Fibroblast of lung (primary cell): ENCODE results near the gene MAN1A1. TPM values are rescaled to one million over a fixed set of nuclear protein-coding genes. Genes with fewer than 3 reads are reported as not detected.

Experiments used
- DNase-seq, 2 donors: peaks; one replicate each; pipeline versions ENCODE4 v3.0.0 to v3.0.0-alpha.2; 2010; ENCODE audit warnings: low read depth in 2 of 2
- H2AFZ ChIP-seq: 2 replicates; pipeline ENCODE4 v1.5.1; 2012; ENCODE audit warnings: low read length, control low read depth, inconsistent platforms
- H3K27ac ChIP-seq: 2 replicates; pipeline ENCODE4 v1.5.1; 2011; ENCODE audit warnings: low read length, control low read depth; ENCODE audit not compliant: insufficient read depth
- H3K27me3 ChIP-seq: 2 replicates; pipeline ENCODE4 v1.5.1; 2011; ENCODE audit warnings: mild to moderate bottlenecking, low read length; ENCODE audit not compliant: control insufficient read depth, insufficient read depth
- H3K36me3 ChIP-seq: 2 replicates; pipeline ENCODE4 v1.5.1; 2011; ENCODE audit warnings: low read length; ENCODE audit not compliant: control insufficient read depth, insufficient read depth
- H3K4me1 ChIP-seq: 2 replicates; pipeline ENCODE4 v1.5.1; 2011; ENCODE audit warnings: low read length; ENCODE audit not compliant: control insufficient read depth, insufficient read depth; ENCODE audit errors: extremely low read depth
- H3K4me2 ChIP-seq: 2 replicates; pipeline ENCODE4 v1.5.1; 2011; ENCODE audit warnings: low read length, control low read depth; ENCODE audit not compliant: insufficient read depth; ENCODE audit errors: extremely low read depth
- H3K4me3 ChIP-seq, 4 experiments: fragments of 200-600 bp in 1 of 4; sonication (generic) in 1 of 4; replicated peaks in 1 of 4; 2 replicates each; pipeline ENCODE4 v1.5.1; 2011 to 2016; ENCODE audit warnings: low read length in 4 of 4, low read depth in 3 of 4, mild to moderate bottlenecking in 3 of 4, control low read depth in 2 of 4, inconsistent platforms in 1 of 4, mixed read lengths in 1 of 4; ENCODE audit not compliant: insufficient read depth in 1 of 4; ENCODE audit errors: control extremely low read depth in 1 of 4
- H3K79me2 ChIP-seq: 2 replicates; pipeline ENCODE4 v1.5.1; 2012; ENCODE audit warnings: mild to moderate bottlenecking, low read length, inconsistent platforms; ENCODE audit not compliant: control insufficient read depth, insufficient read depth
- H3K9ac ChIP-seq: 2 replicates; pipeline ENCODE4 v1.5.1; 2011; ENCODE audit warnings: mild to moderate bottlenecking, low read length, control low read depth; ENCODE audit not compliant: insufficient read depth
- H3K9me3 ChIP-seq: 2 replicates; pipeline ENCODE4 v1.5.1; 2012; ENCODE audit warnings: low read depth, low read length; ENCODE audit not compliant: control insufficient read depth, insufficient read depth
- H4K20me1 ChIP-seq: 2 replicates; pipeline ENCODE4 v1.5.1; 2011; ENCODE audit warnings: low read length; ENCODE audit not compliant: control insufficient read depth, insufficient read depth; ENCODE audit errors: extremely low read depth
- CTCF ChIP-seq, 2 donors: IDR thresholded peaks in 1 of 2; conservative IDR thresholded peaks in 1 of 2; 1 replicate in 1 of 2; 2 replicates in 1 of 2; pipeline ENCODE4 v1.5.1; 2011 to 2012; ENCODE audit warnings: low read length in 2 of 2, control low read depth in 1 of 2, inconsistent platforms in 1 of 2, low read depth in 1 of 2, mild to moderate bottlenecking in 1 of 2
- EZH2 ChIP-seq: IDR thresholded peaks from 2 replicates; pipeline ENCODE4 v1.5.1; 2012; ENCODE audit warnings: low read length, control low read depth, mild to moderate bottlenecking; ENCODE audit errors: missing control alignments
- polyA plus RNA-seq, 2 donors: library from polyadenylated mRNA; depleted of rRNA in 1 of 2; stranded (reverse) in 1 of 2; unstranded in 1 of 2; fragments of >200 nt; gene quantifications; 2 replicates each; pipeline ENCODE4 v1.2.1, GENCODE V29; 2011 to 2012; ENCODE audit warnings: missing spikeins in 1 of 2
- total RNA-seq: library from RNA; depleted of rRNA; stranded (reverse); fragments of >200 nt; gene quantifications from 2 replicates; pipeline ENCODE4 v1.2.1, GENCODE V29; 2014

The MAN1A1 gene
- total and polyA plus RNA-seq, 2 donors (not counting 1 experiment from before 2014, with no cell fraction given): 39.5 to 120 TPM

DNA sequence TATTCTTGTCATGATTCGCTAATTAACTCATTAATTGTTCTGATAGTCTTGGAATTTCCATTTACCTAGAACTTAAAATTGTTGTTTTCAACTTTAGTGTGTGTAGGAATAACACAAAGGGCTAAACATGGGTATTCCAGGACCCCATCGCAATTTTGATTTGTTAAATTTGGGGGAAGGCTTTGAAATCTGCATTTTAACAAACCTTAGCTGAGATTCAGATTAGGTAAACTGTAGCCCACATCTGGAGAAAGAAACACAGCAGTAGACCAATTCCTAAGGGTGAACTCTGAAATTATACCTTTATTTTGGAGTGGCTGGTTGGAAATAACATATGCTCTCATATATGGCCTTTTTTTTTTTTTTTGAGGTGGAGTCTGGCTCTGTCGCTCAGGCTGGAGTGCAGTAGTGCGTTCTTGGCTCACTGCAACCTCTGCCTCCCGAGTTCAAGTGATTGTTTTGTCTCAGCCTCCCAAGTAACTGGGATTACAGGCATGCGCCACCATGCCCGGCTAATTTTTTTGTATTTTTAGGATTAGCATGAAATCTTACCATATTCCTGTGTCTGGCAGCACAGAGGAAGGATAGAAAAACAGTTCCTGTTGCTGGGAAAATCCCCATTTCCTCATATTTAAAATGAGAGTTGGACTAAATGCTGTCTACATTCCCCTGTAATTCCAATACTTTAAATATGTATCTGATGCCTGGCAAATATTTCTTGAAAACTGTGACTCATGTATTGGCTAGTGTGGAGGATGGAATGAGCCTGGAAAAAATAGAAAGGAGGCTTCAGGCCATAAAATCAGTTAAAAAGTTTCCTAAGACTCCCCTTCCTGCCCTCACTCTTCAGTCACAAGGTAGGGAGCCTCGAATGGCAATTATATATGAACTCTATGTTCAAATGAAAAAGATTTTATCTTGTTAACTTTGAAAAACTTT lies 174.4 kb downstream of the MAN1A1 start:
- Histone ChIP-seq H3K27ac (no peak overlapping the region), H3K27me3 (no peaks in the 10 kb centered on the region), H3K4me3 (no peak overlapping the region), H3K36me3 (no peaks in the 10 kb centered on the region), H3K9me3 (no peaks in the 10 kb centered on the region), H4K20me1 (no peaks in the 10 kb centered on the region), H2AFZ (no peak overlapping the region), H3K4me1 (no peaks in the 10 kb centered on the region), H3K9ac (no peak overlapping the region), H3K4me2 (no peak overlapping the region), H3K79me2 (no peaks in the 10 kb centered on the region)
- TF ChIP-seq EZH2 (no peak), CTCF (conservative IDR thresholded peaks at IDR 0.05 in 1 of 2, IDR thresholded peaks at IDR 0.05 in 1 of 2; ENCODE audit: low read depth in 1 of 2, low read length in 2 of 2) (no peak)
- DNase-seq: peak; percentile 37 to 51

GRCh38 chr6:119174085-119174445 lies 175.5 kb downstream of the MAN1A1 start:
- no peak overlapping the region for H3K4me2 ChIP-seq
- no peaks in the 10 kb centered on the region for H3K79me2 ChIP-seq
- H3K4me3 ChIP-seq: no peak overlapping the region
- no peaks in the 10 kb centered on the region for H3K4me1 ChIP-seq
- no peaks in the 10 kb centered on the region for H4K20me1 ChIP-seq
- H3K9ac ChIP-seq: no peak overlapping the region
- H3K27ac ChIP-seq: no peak overlapping the region
- H3K9me3 ChIP-seq: no peaks in the 10 kb centered on the region
- H3K36me3 ChIP-seq: no peaks in the 10 kb centered on the region
- no peaks in the 10 kb centered on the region for H3K27me3 ChIP-seq
- no peak for DNase-seq
- TF ChIP-seq CTCF (conservative IDR thresholded peaks at IDR 0.05 in 1 of 2, IDR thresholded peaks at IDR 0.05 in 1 of 2; ENCODE audit: low read depth in 1 of 2, low read length in 2 of 2) (no peak), EZH2 (no peak)
- H2AFZ ChIP-seq: no peak overlapping the region

- H2AFZ ChIP-seq: no peak overlapping the region
- no peaks in the 10 kb centered on the region for H3K79me2 ChIP-seq
- no peak overlapping the region for H3K4me2 ChIP-seq
- H3K4me1 ChIP-seq: no peaks in the 10 kb centered on the region
- no peak overlapping the region for H3K9ac ChIP-seq
- no peaks in the 10 kb centered on the region for H3K9me3 ChIP-seq
- H3K27ac ChIP-seq: no peak overlapping the region
- TF ChIP-seq EZH2: no peak
- TF ChIP-seq CTCF (conservative IDR thresholded peaks at IDR 0.05 in 1 of 2, IDR thresholded peaks at IDR 0.05 in 1 of 2; ENCODE audit: low read depth in 1 of 2, low read length in 2 of 2): no peak
- H3K36me3 ChIP-seq: no peaks in the 10 kb centered on the region
- no peak overlapping the region for H3K4me3 ChIP-seq
- DNase-seq: no peak
- no peaks in the 10 kb centered on the region for H4K20me1 ChIP-seq
- no peaks in the 10 kb centered on the region for H3K27me3 ChIP-seq
Measured at GRCh38 chr6:119173249-119174084, 176.1 kb downstream of the MAN1A1 start.
